OCI-LY7 (cell line): Measurements from ENCODE around the gene DTWD2. TPM values are rescaled to one million over a fixed set of nuclear protein-coding genes. Genes with fewer than 3 reads are reported as not detected.

Experiments used
- BruUV-seq: library from RNA; stranded (reverse); fragments of 400-500 nt; replicated peaks from 2 replicates; lab custom pipeline; 2021; lab: Mats Ljungman, UMichigan
- CTCF ChIA-PET: fragments of 300-600 bp; sonication (Branson Sonifier 250); formaldehyde crosslinking; loops from one replicate; lab custom pipeline; 2022; ENCODE audit warnings: antibody characterized with exemption; ENCODE audit not compliant: unreplicated experiment; lab: Charles Lee
- POLR2A ChIA-PET: fragments of 300-600 bp; sonication (Branson Sonifier 250); formaldehyde crosslinking; loops from one replicate; lab custom pipeline; 2022; ENCODE audit warnings: antibody characterized with exemption; lab: Charles Lee
- DNase-seq: peaks from one replicate; pipeline ENCODE4 v3.0.0-alpha.2; 2015; ENCODE audit warnings: low spot score
- H2AFZ ChIP-seq: fragments of 200-600 bp; sonication (generic), shearing (Covaris generic); 2 replicates; pipeline ENCODE4 v1.6.1; 2014; ENCODE audit warnings: mild to moderate bottlenecking, antibody characterized with exemption, low read length, moderate library complexity
- H3K27ac ChIP-seq: fragments of 200-600 bp; sonication (generic); 2 replicates; pipeline ENCODE4 v1.5.1; 2014; ENCODE audit warnings: mixed run types, low read depth, mild to moderate bottlenecking, moderate library complexity, low read length, inconsistent platforms; ENCODE audit not compliant: poor library complexity, severe bottlenecking
- H3K36me3 ChIP-seq: fragments of 200-600 bp; sonication (generic); 2 replicates; pipeline ENCODE4 v1.6.1; 2014; ENCODE audit warnings: mild to moderate bottlenecking, antibody characterized with exemption, low read length, moderate library complexity, mixed read lengths; ENCODE audit not compliant: insufficient read depth
- H3K4me1 ChIP-seq: fragments of 200-600 bp; sonication (generic); 2 replicates; pipeline ENCODE4 v1.5.1; 2014; ENCODE audit warnings: mild to moderate bottlenecking, low read length; ENCODE audit not compliant: insufficient read depth, poor library complexity, severe bottlenecking
- H3K4me2 ChIP-seq: fragments of 200-600 bp; sonication (generic); 2 replicates; pipeline ENCODE4 v1.6.1; 2014; ENCODE audit warnings: mild to moderate bottlenecking, low read length
- H3K4me3 ChIP-seq: fragments of 200-600 bp; sonication (generic); 2 replicates; pipeline ENCODE4 v1.5.1; 2014; ENCODE audit warnings: mild to moderate bottlenecking, low read depth, low read length; ENCODE audit not compliant: poor library complexity, severe bottlenecking
- H3K79me2 ChIP-seq: fragments of 200-600 bp; sonication (generic); 2 replicates; pipeline ENCODE4 v1.6.1; 2016; ENCODE audit warnings: low read depth, mild to moderate bottlenecking, low read length, moderate library complexity, mixed read lengths; ENCODE audit not compliant: insufficient read depth
- H3K9me2 ChIP-seq: fragments of 200-600 bp; sonication (generic); 2 replicates; pipeline ENCODE4 v1.6.1; 2016; ENCODE audit warnings: mild to moderate bottlenecking, low read length, mixed read lengths; ENCODE audit not compliant: insufficient read depth
- H3K9me3 ChIP-seq: fragments of 200-600 bp; sonication (generic); 2 replicates; pipeline ENCODE4 v1.6.1; 2014; ENCODE audit warnings: mild to moderate bottlenecking, mixed run types, low read length, mixed read lengths
- H4K20me1 ChIP-seq: fragments of 200-600 bp; sonication (generic); 2 replicates; pipeline ENCODE4 v1.6.1; 2014; ENCODE audit warnings: mild to moderate bottlenecking, antibody characterized with exemption, low read length, moderate library complexity, mixed read lengths; ENCODE audit not compliant: insufficient read depth
- CTCF ChIP-seq: fragments of 200-600 bp; sonication (generic); conservative IDR thresholded peaks from 2 replicates; pipeline ENCODE4 v1.5.1; 2014; ENCODE audit warnings: mild to moderate bottlenecking, antibody characterized with exemption, low read length, moderate library complexity, mixed read lengths
- EZH2phosphoT487 ChIP-seq: fragments of 200-600 bp; sonication (generic); IDR thresholded peaks from 2 replicates; pipeline ENCODE4 v1.6.1; 2018; ENCODE audit warnings: low read depth, borderline replicate concordance, mild to moderate bottlenecking, mixed run types, antibody characterized with exemption, low read length, moderate library complexity, mixed read lengths
- intact Hi-C: fragments of 100-400 bp; cut with micrococcal nuclease; formaldehyde crosslinking; loops from one replicate; pipeline ENCODE4 v1.10.0; 2022; ENCODE audit not compliant: unreplicated experiment
- total RNA-seq, 2 experiments: library from RNA; depleted of rRNA in 1 of 2; stranded (reverse); fragments of >200 nt in 1 of 2; shearing (Covaris generic) in 1 of 2; gene quantifications; 2 replicates each; pipeline ENCODE4 v1.2.3, GENCODE V29; 2014 to 2022

DTWD2 gene
- total RNA-seq, 2 experiments from 2014 or later, result 4.2 to 6.4 TPM

GRCh38 chr5:119019501-119019900, 31.2 kb upstream of the DTWD2 start:
- POLR2A ChIA-PET, result interaction anchor here (0.6 to 3.9 kb wide), 9 partner anchors 10 to 770 kb away, joined by 3 to 11 read pairs (median 4); partner anchors contain the start of gene DTWD2
- Histone ChIP-seq H2AFZ (no peak overlapping the region), H3K27ac (peak overlapping the region; percentile 61), H3K79me2 (no peaks in the 10 kb centered on the region), H3K36me3 (no peaks in the 10 kb centered on the region), H3K9me3 (no peaks in the 10 kb centered on the region), H3K9me2 (no peaks in the 10 kb centered on the region), H4K20me1 (no peaks in the 10 kb centered on the region), H3K4me1 (peaks cover 88% of the 10 kb centered on the region), H3K4me2 (peak overlapping the region; percentile 69), H3K4me3 (peak overlapping the region; percentile 19)
- intact Hi-C loops, result no loop called here
- DNase-seq, result peak; percentile 54
- BruUV-seq, result no TSS peak
- CTCF ChIA-PET, result interaction anchor here (0.9 kb wide), 1 partner anchor 9 kb away, joined by 4 read pairs; no protein-coding TSS in a partner anchor
- TF ChIP-seq CTCF (no peak), EZH2phosphoT487 (no peak)

DNA sequence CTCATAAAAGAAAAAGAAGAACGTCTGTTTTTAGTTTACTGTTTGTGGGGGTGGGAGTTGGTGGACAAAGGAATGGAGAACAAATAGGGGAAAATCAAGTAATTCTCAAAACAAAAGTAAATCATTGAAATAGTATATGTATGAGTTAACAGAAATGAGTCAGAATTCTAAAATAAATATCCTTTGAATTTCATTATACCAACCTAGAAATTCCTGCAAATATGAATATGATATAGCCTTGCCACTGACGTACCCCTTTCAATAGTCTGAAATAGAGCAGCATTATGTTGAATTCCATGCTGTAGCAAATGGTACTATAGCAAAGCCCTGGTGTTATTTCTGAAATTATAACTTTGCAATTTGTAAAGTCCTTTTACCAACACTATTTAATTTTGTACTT, 29.6 kb upstream of the DTWD2 start:
- H3K36me3 ChIP-seq, result no peaks in the 10 kb centered on the region
- no peak for DNase-seq
- intact Hi-C loops, result no loop called here
- H3K9me3 ChIP-seq, result no peaks in the 10 kb centered on the region
- H4K20me1 ChIP-seq, result no peaks in the 10 kb centered on the region
- no peaks in the 10 kb centered on the region for H3K9me2 ChIP-seq
- BruUV-seq, result no TSS peak
- H3K4me2 ChIP-seq, result no peak overlapping the region
- H3K79me2 ChIP-seq, result no peaks in the 10 kb centered on the region
- no peak for TF ChIP-seq EZH2phosphoT487
- TF ChIP-seq CTCF, result no peak
- POLR2A ChIA-PET, result interaction anchor here (0.6 to 3.9 kb wide), 4 partner anchors 9 to 290 kb away, joined by 3 to 11 read pairs (median 5); partner anchors contain the start of gene DTWD2
- no peak overlapping the region for H3K4me3 ChIP-seq
- H3K4me1 ChIP-seq, result peaks cover 76% of the 10 kb centered on the region
- CTCF ChIA-PET, result no interaction called here
- H2AFZ ChIP-seq, result no peak overlapping the region; the same call in 1 of the 2 replicates
- H3K27ac ChIP-seq, result peak overlapping the region; percentile 32

- Histone ChIP-seq H2AFZ (peak overlapping the region; percentile 78), H3K36me3 (no peaks in the 10 kb centered on the region), H3K9me2 (no peaks in the 10 kb centered on the region), H3K79me2 (no peaks in the 10 kb centered on the region), H4K20me1 (no peaks in the 10 kb centered on the region), H3K4me2 (peak overlapping the region; percentile 49), H3K9me3 (no peaks in the 10 kb centered on the region), H3K27ac (peak overlapping the region; percentile 51), H3K4me1 (peaks cover 58% of the 10 kb centered on the region), H3K4me3 (no peak overlapping the region)
- TF ChIP-seq CTCF, result no peak
- no peak for TF ChIP-seq EZH2phosphoT487
- intact Hi-C loops, result no loop called here
- DNase-seq, result peak; percentile 72
- BruUV-seq, result no TSS peak
- CTCF ChIA-PET, result interaction anchor here (0.8 to 1.0 kb wide), 2 partner anchors 28 to 419 kb away, joined by 3 read pairs; partner anchors contain the start of gene DTWD2
- POLR2A ChIA-PET, result interaction anchor here (0.6 to 1.5 kb wide), 15 partner anchors 11 to 394 kb away, joined by 3 to 7 read pairs (median 4); partner anchors contain the start of gene DTWD2
These were observed 27.9 kb upstream of the DTWD2 start for GRCh38 chr5:119016125-119016774.
